A673 (cell line): ENCODE measurements around the gene P2RX6. TPM values are rescaled to one million over a fixed set of nuclear protein-coding genes. Genes with fewer than 3 reads are reported as not detected.

Experiments
- BruUV-seq: library from RNA; stranded (reverse); fragments of 400-500 nt; replicated peaks from 2 replicates; lab custom pipeline; 2021; lab: Mats Ljungman, UMichigan
- CTCF ChIA-PET: fragments of 300-600 bp; sonication (Branson Sonifier 250); formaldehyde crosslinking; loops from one replicate; lab custom pipeline; 2022; ENCODE audit warnings: antibody characterized with exemption; lab: Charles Lee
- POLR2A ChIA-PET: fragments of 300-600 bp; sonication (Branson Sonifier 250); formaldehyde crosslinking; loops from one replicate; lab custom pipeline; 2022; ENCODE audit warnings: antibody characterized with exemption; ENCODE audit not compliant: low non-redundant PET; lab: Charles Lee
- DNase-seq: peaks from one replicate; pipeline ENCODE4 v3.0.0-alpha.2; 2015; ENCODE audit warnings: low spot score
- H3K27ac ChIP-seq: fragments of 200-600 bp; sonication (generic); 2 replicates; pipeline ENCODE4 v1.5.1; 2016; ENCODE audit warnings: mixed run types, low read depth, mild to moderate bottlenecking, mixed read lengths, antibody characterized with exemption, low read length; ENCODE audit not compliant: poor library complexity, severe bottlenecking
- H3K27me3 ChIP-seq: fragments of 200-600 bp; sonication (generic); replicated peaks from 2 replicates; pipeline ENCODE4 v1.6.1; 2017; ENCODE audit warnings: mixed run types, low read depth, mild to moderate bottlenecking, mixed read lengths, antibody characterized with exemption, low read length; ENCODE audit not compliant: insufficient read depth, poor library complexity
- H3K36me3 ChIP-seq: fragments of 200-600 bp; sonication (generic); 2 replicates; pipeline ENCODE4 v1.6.1; 2016; ENCODE audit warnings: mixed run types, mild to moderate bottlenecking, mixed read lengths, antibody characterized with exemption, low read length; ENCODE audit not compliant: insufficient read depth, poor library complexity, severe bottlenecking
- H3K4me1 ChIP-seq: fragments of 200-600 bp; sonication (generic); 2 replicates; pipeline ENCODE4 v1.6.1; 2017; ENCODE audit warnings: mixed run types, mild to moderate bottlenecking, mixed read lengths, antibody characterized with exemption, low read length; ENCODE audit not compliant: insufficient read depth, poor library complexity, severe bottlenecking
- H3K4me3 ChIP-seq: fragments of 200-600 bp; sonication (generic); 2 replicates; pipeline ENCODE4 v1.5.1; 2016; ENCODE audit warnings: low read depth, mixed run types, mild to moderate bottlenecking, mixed read lengths, low read length; ENCODE audit not compliant: poor library complexity, severe bottlenecking
- H3K9me3 ChIP-seq: fragments of 200-600 bp; sonication (generic); 2 replicates; pipeline ENCODE4 v1.6.1; 2016; ENCODE audit warnings: mixed run types, low read depth, mild to moderate bottlenecking, mixed read lengths, antibody characterized with exemption, low read length; ENCODE audit not compliant: poor library complexity, severe bottlenecking
- EZH2 ChIP-seq: fragments of 200-600 bp; sonication (generic); IDR thresholded peaks from 2 replicates; pipeline ENCODE4 v1.6.1; 2017; ENCODE audit warnings: borderline replicate concordance, low read depth, mild to moderate bottlenecking, mixed read lengths, antibody characterized with exemption, low read length; ENCODE audit not compliant: poor library complexity, severe bottlenecking
- intact Hi-C: fragments of 100-400 bp; cut with micrococcal nuclease; formaldehyde crosslinking; loops from one replicate; pipeline ENCODE4 v1.10.0; 2022; ENCODE audit not compliant: unreplicated experiment
- total RNA-seq: library from RNA; stranded (reverse); gene quantifications from 2 replicates; pipeline ENCODE4 v1.2.3, GENCODE V29; 2021
- TF ChIP-seq, protein P1 (sequence below): fragments of 300-800, 200-600 bp; sonication (generic); conservative IDR thresholded peaks from 2 replicates; pipeline ENCODE4 v1.5.1; 2017; ENCODE audit warnings: low read depth, mild to moderate bottlenecking, antibody characterized with exemption, low read length, moderate library complexity, mixed read lengths

P2RX6 gene
- total RNA-seq, 1 experiment from 2014 or later = 0.43 TPM

DNA sequence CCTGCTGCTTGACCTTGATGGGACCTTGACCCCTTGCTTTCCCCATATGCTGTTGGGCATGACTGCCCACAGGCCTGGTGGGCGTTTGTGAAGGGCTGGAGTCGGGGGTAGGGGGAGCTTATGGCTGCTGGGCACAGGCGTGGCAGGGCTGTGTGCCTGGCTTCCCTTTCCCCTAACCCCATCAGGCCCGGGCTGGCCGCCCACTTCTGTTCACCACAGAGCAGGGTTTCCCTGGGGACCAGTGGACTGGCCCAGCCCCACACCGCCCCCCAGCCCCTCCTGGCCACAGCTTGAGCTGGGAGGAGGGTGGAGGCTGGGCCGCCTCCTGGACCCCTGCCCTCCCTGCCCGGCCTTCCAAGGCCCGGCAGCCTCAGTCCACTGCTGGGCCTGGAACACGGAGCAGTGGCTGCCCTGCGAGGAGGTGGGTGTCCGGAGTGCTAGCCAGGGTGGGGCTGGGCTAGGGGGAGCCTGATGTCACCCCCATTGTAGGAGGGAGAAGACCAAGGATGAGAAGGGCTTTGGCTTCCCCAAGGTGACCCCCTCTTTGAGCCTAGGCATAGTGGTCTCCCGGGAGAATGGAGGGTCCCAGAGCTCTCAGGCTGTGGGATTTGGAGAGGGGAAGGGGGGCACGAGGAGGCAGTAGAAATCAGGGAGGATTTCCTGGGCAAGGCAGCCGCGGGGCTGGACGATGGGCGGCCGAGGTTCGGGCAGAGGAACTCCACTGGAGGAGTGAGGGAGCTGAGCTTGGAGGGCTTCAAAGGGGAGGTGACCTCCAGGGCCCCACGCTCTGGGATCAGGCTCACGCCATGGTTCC, 47.9 kb upstream of the P2RX6 start, which contains the start of gene AIFM3:
Gene AIFM3 (plus strand): TSS at position 373 of the 814 bp plus-strand sequence. CDS start 690 bp downstream, outside the sequence.
- intact Hi-C loops = no loop called here
- no TSS peak for BruUV-seq
- POLR2A ChIA-PET = no interaction called here
- no peak for DNase-seq
- CTCF ChIA-PET = interaction anchor here (0.8 kb wide), 1 partner anchor 11 kb away, joined by 3 read pairs; no protein-coding TSS in a partner anchor
- Histone ChIP-seq H3K27ac (no peak within 1 kb of the TSS), H3K4me1 (peaks cover 8% of the 10 kb centered on the region), H3K36me3 (no peaks in the 10 kb centered on the region), H3K4me3 (no peak within 1 kb of the TSS), H3K9me3 (no peaks in the 10 kb centered on the region), H3K27me3 (peaks cover 4% of the 10 kb centered on the region)
- TF ChIP-seq, protein P1, sequence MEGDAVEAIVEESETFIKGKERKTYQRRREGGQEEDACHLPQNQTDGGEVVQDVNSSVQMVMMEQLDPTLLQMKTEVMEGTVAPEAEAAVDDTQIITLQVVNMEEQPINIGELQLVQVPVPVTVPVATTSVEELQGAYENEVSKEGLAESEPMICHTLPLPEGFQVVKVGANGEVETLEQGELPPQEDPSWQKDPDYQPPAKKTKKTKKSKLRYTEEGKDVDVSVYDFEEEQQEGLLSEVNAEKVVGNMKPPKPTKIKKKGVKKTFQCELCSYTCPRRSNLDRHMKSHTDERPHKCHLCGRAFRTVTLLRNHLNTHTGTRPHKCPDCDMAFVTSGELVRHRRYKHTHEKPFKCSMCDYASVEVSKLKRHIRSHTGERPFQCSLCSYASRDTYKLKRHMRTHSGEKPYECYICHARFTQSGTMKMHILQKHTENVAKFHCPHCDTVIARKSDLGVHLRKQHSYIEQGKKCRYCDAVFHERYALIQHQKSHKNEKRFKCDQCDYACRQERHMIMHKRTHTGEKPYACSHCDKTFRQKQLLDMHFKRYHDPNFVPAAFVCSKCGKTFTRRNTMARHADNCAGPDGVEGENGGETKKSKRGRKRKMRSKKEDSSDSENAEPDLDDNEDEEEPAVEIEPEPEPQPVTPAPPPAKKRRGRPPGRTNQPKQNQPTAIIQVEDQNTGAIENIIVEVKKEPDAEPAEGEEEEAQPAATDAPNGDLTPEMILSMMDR = no peak
- no peak for TF ChIP-seq EZH2

DNA sequence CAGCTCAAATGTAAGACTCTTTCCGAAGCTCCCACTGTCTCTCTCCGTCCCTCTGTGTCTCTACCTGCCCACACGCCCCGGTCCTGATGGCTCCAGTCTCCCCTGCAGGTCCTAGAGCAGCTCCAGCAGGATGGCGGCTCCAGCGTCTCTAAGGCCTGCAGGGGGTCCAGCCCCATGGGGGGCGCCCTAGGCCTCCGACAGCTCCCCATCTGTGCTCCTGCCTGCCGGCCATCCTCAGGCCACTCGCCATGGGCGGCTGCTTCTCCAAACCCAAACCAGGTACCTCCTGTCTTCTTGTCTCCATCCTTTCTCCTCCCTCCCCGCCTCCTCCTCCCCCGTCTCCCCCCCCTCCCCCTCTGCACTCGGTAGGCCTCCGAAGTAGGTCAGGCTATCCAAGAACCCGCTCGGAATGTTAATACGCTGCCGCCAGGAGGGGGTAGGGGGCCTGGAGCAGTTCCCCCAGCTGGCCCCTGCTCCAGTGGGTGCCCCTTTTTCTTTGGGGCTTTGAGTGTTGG, 47.2 kb upstream of the P2RX6 start:
- Histone ChIP-seq H3K4me3 (no peak overlapping the region), H3K27me3 (peaks cover 4% of the 10 kb centered on the region), H3K9me3 (no peaks in the 10 kb centered on the region), H3K4me1 (peaks cover 8% of the 10 kb centered on the region), H3K36me3 (no peaks in the 10 kb centered on the region), H3K27ac (no peak overlapping the region)
- no TSS peak for BruUV-seq
- TF ChIP-seq EZH2 = no peak
- TF ChIP-seq, protein P1 = no peak
- ChIA-PET POLR2A (no interaction called here), CTCF (no interaction called here)
- no peak for DNase-seq
- intact Hi-C loops = no loop called here

DNA sequence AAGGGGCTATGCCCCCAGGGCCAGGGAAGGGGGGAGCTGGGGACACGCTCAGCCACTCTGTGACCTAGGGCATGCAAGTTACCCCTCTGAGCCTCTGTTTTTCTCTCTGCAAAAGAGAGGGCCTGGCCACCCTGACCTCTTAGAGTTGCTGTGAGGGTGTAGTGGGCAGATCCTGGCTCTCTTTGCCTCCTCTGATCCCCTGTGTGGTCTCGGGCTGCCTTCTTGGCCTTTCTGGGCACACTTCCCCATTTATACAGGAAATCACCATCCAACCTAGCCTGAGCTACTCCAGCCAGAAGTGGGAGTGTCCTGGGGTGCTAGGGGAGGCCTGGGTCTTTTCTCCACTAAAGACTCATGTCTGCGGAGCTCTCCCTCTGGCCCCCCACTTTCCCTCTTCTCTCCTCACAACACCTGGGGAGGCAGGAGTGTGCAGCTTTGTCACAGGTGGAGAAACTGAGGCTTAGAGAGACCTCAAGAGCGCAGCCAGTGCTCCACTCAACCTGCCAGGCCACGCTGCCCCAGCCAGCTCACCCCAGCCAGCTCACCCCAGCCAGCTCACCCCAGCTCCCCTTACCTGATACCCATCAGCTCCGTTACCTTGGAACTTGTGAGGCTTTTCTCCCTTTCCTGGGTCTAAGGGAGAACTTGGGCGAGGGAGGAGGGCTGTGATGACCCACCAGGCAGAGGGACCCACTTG, 46.5 kb upstream of the P2RX6 start:
- CTCF ChIA-PET = no interaction called here
- TF ChIP-seq EZH2 = no peak

More for the DNA sequence above, 46.5 kb upstream of the P2RX6 start:
- Histone ChIP-seq H3K27ac (no peak overlapping the region), H3K36me3 (no peaks in the 10 kb centered on the region), H3K27me3 (peaks cover 4% of the 10 kb centered on the region), H3K4me1 (peaks cover 8% of the 10 kb centered on the region), H3K9me3 (no peaks in the 10 kb centered on the region), H3K4me3 (no peak overlapping the region)
- BruUV-seq = no TSS peak
- intact Hi-C loops = no loop called here
- DNase-seq = no peak
- POLR2A ChIA-PET = no interaction called here
